Suprapubic skin (tissue), 4 donors: Measurements from ENCODE around the gene NOTCH4.

Source experiments
- EP300 ChIP-seq: sonication (generic); formaldehyde crosslinking; IDR thresholded peaks from one replicate; pipeline ENCODE4 v1.6.1; 2017; ENCODE audit warnings: antibody characterized with exemption
- POLR2A ChIP-seq, 2 donors: fragments of 450-650 bp; IDR thresholded peaks; one replicate each; pipeline ENCODE4 v1.6.1; 2017; ENCODE audit warnings: antibody characterized with exemption in 2 of 2, mild to moderate bottlenecking in 2 of 2, moderate library complexity in 2 of 2
- POLR2AphosphoS5 ChIP-seq, 3 donors: sonication (generic); formaldehyde crosslinking; IDR thresholded peaks; one replicate each; pipeline ENCODE4 v1.6.1; 2017; ENCODE audit warnings: antibody characterized with exemption in 3 of 3
- TF ChIP-seq, protein P1 (sequence below), 2 donors: fragments of 200-600 bp in 1 of 2; fragments of 450-650 bp in 1 of 2; sonication (generic) in 1 of 2; IDR thresholded peaks; one replicate each; pipeline ENCODE4 v1.5.1; 2016 to 2019; ENCODE audit warnings: antibody characterized with exemption in 2 of 2, mild to moderate bottlenecking in 1 of 2, moderate library complexity in 1 of 2

DNA sequence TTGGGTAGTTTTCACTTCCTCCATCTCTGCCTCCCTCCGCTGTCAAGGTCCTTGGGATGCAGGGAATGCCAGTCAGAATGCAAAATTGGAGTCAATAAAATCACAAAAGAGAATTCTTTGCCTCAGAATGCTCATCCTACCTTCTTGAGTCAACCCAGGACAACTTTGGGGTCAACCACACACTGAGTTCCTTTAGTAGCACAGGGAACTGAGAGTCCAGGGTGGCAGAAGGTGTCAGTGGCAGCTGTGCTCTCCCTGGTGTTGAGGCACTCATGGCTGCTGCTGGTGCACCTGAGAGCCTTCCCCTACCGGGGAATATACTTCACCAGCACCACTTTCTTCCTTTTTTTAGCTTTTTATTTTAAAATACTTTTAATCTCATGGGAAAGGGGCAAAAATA lies 829 bp upstream of the NOTCH4 start:
- TF ChIP-seq, protein P1, sequence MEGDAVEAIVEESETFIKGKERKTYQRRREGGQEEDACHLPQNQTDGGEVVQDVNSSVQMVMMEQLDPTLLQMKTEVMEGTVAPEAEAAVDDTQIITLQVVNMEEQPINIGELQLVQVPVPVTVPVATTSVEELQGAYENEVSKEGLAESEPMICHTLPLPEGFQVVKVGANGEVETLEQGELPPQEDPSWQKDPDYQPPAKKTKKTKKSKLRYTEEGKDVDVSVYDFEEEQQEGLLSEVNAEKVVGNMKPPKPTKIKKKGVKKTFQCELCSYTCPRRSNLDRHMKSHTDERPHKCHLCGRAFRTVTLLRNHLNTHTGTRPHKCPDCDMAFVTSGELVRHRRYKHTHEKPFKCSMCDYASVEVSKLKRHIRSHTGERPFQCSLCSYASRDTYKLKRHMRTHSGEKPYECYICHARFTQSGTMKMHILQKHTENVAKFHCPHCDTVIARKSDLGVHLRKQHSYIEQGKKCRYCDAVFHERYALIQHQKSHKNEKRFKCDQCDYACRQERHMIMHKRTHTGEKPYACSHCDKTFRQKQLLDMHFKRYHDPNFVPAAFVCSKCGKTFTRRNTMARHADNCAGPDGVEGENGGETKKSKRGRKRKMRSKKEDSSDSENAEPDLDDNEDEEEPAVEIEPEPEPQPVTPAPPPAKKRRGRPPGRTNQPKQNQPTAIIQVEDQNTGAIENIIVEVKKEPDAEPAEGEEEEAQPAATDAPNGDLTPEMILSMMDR (IDR thresholded peaks at IDR 0.05): no peak
- TF ChIP-seq POLR2A (IDR thresholded peaks at IDR 0.05) (no peak), POLR2AphosphoS5 (IDR thresholded peaks at IDR 0.05) (no peak), EP300 (no peak)
